GM12873 (cell line): Measurements from ENCODE around the gene PSMB7.

Source experiments
- TF ChIP-seq, protein P1 (sequence below): IDR thresholded peaks from 2 replicates; pipeline ENCODE4 v1.5.1; 2012; ENCODE audit warnings: low read depth, mild to moderate bottlenecking, moderate library complexity, low read length, control low read depth; ENCODE audit not compliant: insufficient read depth; ENCODE audit errors: missing control alignments

Gene PSMB7

DNA sequence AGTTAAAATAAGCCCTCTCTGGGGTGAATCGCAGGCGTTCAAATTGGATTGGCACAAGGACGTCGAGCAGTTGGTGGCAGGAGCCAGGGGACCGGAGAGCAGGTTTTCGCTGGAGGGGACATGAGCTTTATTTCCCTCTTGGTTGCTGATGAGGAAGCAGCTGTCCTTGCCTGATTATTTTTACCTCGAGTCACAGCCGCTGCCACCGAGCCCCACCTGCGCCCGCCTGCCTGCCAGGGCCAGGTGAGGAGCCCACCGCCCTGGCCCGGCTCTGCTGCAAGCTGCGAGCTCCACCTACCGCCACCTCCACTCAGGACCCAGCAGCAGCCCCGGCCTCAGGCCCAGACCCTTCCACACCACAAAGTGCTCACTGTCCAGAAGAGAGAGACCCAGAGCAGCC lies 26.0 kb upstream of the PSMB7 start:
- TF ChIP-seq, protein P1, sequence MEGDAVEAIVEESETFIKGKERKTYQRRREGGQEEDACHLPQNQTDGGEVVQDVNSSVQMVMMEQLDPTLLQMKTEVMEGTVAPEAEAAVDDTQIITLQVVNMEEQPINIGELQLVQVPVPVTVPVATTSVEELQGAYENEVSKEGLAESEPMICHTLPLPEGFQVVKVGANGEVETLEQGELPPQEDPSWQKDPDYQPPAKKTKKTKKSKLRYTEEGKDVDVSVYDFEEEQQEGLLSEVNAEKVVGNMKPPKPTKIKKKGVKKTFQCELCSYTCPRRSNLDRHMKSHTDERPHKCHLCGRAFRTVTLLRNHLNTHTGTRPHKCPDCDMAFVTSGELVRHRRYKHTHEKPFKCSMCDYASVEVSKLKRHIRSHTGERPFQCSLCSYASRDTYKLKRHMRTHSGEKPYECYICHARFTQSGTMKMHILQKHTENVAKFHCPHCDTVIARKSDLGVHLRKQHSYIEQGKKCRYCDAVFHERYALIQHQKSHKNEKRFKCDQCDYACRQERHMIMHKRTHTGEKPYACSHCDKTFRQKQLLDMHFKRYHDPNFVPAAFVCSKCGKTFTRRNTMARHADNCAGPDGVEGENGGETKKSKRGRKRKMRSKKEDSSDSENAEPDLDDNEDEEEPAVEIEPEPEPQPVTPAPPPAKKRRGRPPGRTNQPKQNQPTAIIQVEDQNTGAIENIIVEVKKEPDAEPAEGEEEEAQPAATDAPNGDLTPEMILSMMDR, result no peak

DNA sequence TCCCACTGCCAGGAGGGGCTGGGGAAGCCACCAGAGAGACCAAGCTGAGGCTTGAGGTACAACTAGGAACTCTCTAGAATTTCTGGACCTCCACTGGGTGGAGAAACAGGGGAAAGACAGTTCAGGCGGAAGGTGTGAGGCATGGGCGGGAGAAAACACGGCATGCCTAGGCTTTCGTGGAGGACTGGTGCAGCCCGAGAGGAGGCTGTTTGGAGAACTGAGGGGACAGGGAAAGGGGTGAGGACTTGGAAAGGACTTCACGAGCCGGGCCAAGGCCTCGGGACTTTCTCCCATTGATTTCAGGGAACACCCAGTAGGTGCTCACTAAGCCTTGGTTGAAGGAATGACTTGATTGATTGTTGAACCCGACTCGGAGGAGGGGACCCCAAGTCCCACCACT lies 25.5 kb upstream of the PSMB7 start:
- TF ChIP-seq, protein P1, result no peak

DNA sequence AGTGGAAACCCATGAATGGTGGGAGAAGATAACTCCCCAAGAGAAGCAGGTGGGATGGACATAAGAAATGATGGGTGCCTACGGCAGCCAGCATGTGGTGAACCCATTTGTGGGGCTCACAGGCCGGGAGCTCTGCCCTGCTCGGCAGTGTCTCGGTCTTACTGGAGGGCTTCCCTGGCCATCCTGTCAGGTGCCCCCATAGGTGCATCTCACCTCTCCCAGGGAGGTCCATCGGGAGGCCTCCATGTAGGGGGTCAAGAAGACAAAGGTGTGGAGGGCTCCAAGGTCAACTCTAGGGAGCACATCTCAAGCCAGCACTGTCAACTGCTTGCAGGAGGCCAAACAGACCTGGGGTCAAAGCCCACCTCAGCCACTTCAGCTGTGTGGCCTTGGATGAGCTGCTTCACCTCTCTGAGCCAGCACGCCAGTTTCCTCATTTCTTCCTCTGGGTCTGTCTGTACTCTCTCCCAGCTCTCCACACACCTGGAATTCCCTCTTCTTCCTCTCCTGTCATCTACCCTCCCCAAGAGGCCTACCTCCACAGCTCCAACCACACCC lies 24.5 kb upstream of the PSMB7 start:
- TF ChIP-seq, protein P1, result no peak

DNA sequence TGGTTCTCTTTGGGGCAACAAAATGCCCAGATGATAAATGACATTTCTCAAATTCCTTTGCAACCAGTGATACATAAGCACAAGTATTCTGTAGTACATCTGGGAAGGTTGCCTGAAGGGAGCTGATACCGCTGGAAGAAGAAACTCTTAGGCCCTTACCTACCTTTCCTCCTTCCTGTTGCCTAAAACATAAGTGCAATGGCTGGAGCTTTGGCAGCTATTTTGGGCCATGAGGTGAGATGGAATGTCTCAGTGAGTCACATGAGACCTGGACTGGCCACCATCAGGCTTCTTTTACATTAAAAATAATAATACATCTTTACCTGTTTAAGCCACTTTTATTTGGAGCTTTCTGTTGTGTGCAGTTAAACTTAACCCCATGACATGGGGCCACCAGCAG lies 23.8 kb upstream of the PSMB7 start:
- TF ChIP-seq, protein P1, result no peak

DNA sequence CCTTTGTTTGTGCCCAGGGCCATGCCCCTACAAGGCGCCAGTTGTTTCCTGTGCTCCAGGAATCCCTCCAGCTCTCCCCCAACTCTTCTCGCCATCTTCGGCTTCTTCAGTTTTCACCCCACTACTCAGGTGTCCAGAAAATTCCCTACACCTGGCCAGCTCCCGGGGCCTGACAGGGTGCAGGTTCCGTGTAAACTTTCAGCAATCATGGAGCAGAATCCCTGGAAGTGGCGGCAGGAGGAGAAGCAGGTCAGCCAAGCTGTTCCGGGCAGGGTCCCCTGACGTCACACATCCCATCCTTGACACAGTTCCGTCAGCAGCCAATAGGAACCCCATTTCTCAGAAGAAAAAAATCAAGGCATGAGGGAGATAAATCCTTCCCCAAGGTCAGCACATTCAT lies 22.8 kb upstream of the PSMB7 start:
- TF ChIP-seq, protein P1, result no peak

DNA sequence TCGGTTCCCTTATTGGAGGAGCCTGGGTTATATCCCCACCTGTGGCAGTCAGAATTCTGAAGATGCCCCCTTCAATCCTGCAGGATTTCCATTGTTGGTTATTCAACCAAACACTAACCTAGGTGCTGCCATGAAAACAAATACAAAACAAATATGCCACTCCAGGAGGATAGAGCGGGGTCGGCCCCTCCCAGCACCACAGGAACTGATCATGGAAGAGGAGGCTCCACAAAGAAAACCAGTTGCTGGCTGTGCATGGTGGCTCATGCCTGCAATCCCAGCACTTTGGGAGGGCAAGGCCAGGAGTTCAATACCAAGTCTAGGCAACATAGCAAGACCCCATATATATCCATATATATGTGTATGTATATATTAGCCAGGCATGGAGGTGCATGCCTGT lies 21.8 kb upstream of the PSMB7 start:
- TF ChIP-seq, protein P1, result no peak

DNA sequence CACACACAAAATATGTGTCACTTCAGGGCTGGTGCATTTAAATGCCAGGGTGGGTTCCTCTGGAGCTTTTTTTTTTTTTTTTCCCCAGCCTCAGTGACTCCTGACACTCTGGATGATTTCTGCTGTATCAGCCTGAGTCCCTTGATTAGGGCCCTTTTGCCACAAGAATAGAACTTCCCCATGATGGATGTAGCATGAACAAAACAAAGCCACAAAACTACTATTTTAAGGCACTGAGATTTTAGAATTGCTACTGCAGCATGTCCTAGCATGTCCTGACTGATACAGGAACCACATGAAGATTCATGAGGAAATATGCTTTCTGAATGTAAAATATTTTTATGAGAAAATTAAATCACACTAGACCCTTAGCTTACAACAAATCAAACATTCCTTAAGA lies 21.1 kb upstream of the PSMB7 start:
- TF ChIP-seq, protein P1, result no peak

DNA sequence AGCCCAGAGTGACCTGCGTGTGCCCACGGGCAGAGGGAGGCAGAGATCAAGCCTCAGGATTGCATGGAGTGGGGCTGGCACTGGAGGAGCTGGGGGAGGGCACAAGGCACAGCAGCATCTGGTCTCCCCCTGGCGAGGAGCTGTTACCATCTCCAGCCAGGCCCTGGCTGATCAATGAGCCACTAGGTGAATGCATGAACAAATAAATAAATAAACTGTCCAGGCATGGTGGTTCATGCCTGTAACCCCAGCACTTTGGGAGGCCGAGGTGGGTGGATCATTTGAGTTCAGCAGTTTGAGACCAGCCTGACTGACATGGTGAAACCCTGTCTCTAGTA lies 14.3 kb upstream of the PSMB7 start:
- TF ChIP-seq, protein P1, result no peak
